ENCODE measurements around the gene KRTAP19-3. TPM values are rescaled to one million over a fixed set of nuclear protein-coding genes. Genes with fewer than 3 reads are reported as not detected.

Gene KRTAP19-3
- total and polyA plus RNA-seq, 8 donors, result not detected

GRCh38 chr21:30482130-30482529 is 9.7 kb downstream of the KRTAP19-3 start:
- WGBS, 5 donors, result 68 to 77% (median 72%) methylated on average over 2 of the region's 2 CpGs
- Histone ChIP-seq H3K4me3 (no peak overlapping the region), H3K9me3 (peaks cover 0 to 19% (median 14%) of the 10 kb centered on the region in 4 donors), H3K4me1 (no peaks in the 10 kb centered on the region), H3K27me3 (no peaks in the 10 kb centered on the region), H3K27ac (no peak overlapping the region), H3K36me3 (no peaks in the 10 kb centered on the region)
- TF ChIP-seq EP300 (IDR thresholded peaks at IDR 0.05) (no peak), POLR2A (IDR thresholded peaks at IDR 0.05) (no peak), POLR2AphosphoS5 (IDR thresholded peaks at IDR 0.05) (no peak), CTCF (IDR thresholded peaks at IDR 0.05) (no peak)
- intact Hi-C loops (cut with DNase I; ENCODE audit: low total_unique reads), result no loop called here
- no peak for DNase-seq

DNA sequence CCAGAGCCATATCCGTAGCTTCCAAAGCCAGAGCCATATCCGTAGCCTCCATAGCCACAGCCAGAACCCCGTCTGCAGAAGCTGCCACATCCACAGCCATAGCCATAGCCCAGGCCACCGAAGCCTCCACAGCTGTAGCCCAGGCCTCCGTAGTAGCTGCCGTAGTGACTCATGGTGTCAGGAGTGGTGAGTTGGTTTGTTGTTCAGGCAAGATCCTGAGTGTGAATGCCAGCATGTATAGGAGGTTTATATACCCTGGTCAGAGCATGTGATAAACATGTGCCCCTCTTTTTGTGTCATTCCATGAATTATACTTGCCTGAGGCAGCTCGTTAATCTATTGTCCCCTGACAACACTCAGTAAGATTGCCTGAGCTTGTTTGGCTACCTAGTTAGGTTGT is 11.7 kb downstream of the KRTAP19-3 start, which contains the start of gene KRTAP19-1:
Gene KRTAP19-1 (minus strand): TSS at position 223 of the 400 bp plus-strand sequence. CDS start 50 bp downstream, at position 173.
- Histone ChIP-seq H3K4me1 (no peaks in the 10 kb centered on the region), H3K36me3 (no peaks in the 10 kb centered on the region), H3K4me3 (no peak within 1 kb of the TSS), H3K27me3 (no peaks in the 10 kb centered on the region), H3K9me3 (peaks cover 0 to under 1% (median 0%) of the 10 kb centered on the region in 4 donors), H3K27ac (no peak within 1 kb of the TSS)
- no peak for DNase-seq
- intact Hi-C loops (cut with DNase I; ENCODE audit: low total_unique reads), result no loop called here
- WGBS, 5 donors, result 59 to 90% (median 85%) methylated on average over 1 to 7 of the region's 7 CpGs
- TF ChIP-seq POLR2AphosphoS5 (IDR thresholded peaks at IDR 0.05) (no peak), POLR2A (IDR thresholded peaks at IDR 0.05) (no peak), CTCF (IDR thresholded peaks at IDR 0.05) (no peak), EP300 (IDR thresholded peaks at IDR 0.05) (no peak)

DNA sequence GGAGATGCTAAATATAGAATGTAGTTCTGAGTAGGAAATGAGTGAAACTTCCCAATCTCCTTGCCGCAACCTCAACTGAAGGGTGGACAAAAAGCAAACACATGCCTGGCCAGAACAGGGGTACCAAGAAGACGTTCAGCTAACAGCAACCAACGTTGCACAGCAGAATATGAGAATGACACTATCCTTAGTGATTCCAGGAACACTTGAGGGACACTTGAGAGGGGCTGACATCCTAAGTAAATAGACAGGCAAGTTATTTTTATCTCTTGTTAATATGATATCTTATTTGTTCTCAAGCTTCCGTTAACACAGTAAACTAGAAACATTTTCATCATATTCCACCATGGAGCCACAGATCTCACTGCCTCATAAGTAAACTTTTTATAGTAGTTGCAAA is 12.6 kb downstream of the KRTAP19-3 start:
- intact Hi-C loops (cut with DNase I; ENCODE audit: low total_unique reads), result no loop called here
- Histone ChIP-seq H3K27ac (no peak overlapping the region), H3K36me3 (no peaks in the 10 kb centered on the region), H3K9me3 (peaks cover 0 to 4% (median 0%) of the 10 kb centered on the region in 4 donors), H3K4me1 (no peaks in the 10 kb centered on the region), H3K27me3 (no peaks in the 10 kb centered on the region), H3K4me3 (no peak overlapping the region)
- 63 to 72% (median 69%) methylated on average over 4 of the region's 4 CpGs for WGBS, 5 donors
- no peak for DNase-seq
- TF ChIP-seq POLR2A (IDR thresholded peaks at IDR 0.05), result no peak
- no peak for TF ChIP-seq CTCF (IDR thresholded peaks at IDR 0.05)
- no peak for TF ChIP-seq POLR2AphosphoS5 (IDR thresholded peaks at IDR 0.05)
- TF ChIP-seq EP300 (IDR thresholded peaks at IDR 0.05), result no peak

GRCh38 chr21:30478004-30478403 is 13.8 kb downstream of the KRTAP19-3 start:
- H3K4me3 ChIP-seq, result no peak overlapping the region
- WGBS, 5 donors, result 13 to 22% (median 15%) methylated on average over 3 of the region's 3 CpGs
- H3K27ac ChIP-seq, result no peak overlapping the region
- no peaks in the 10 kb centered on the region for H3K36me3 ChIP-seq
- H3K27me3 ChIP-seq, result no peaks in the 10 kb centered on the region
- TF ChIP-seq POLR2AphosphoS5 (IDR thresholded peaks at IDR 0.05), result no peak
- TF ChIP-seq EP300 (IDR thresholded peaks at IDR 0.05), result no peak
- TF ChIP-seq CTCF (IDR thresholded peaks at IDR 0.05), result no peak
- TF ChIP-seq POLR2A (IDR thresholded peaks at IDR 0.05), result no peak
- no peaks in the 10 kb centered on the region for H3K4me1 ChIP-seq
- intact Hi-C loops (cut with DNase I; ENCODE audit: low total_unique reads), result no loop called here
- peak in 1 of 2 donors; percentile 4 for DNase-seq
- H3K9me3 ChIP-seq, result peaks cover 0 to 5% (median 0%) of the 10 kb centered on the region in 4 donors
